CD8-positive, alpha-beta memory T cell (primary cell): ENCODE data around the gene SCAPER. TPM values are rescaled to one million over a fixed set of nuclear protein-coding genes. Genes with fewer than 3 reads are reported as not detected.
A peak's percentile ranks its signal among the peaks of the same experiment; 100 is the strongest.

Experiments
- CTCF ChIA-PET: fragments of 350-600 bp; sonication (Branson Sonifier 250); formaldehyde crosslinking; loops from one replicate; lab custom pipeline; 2021; ENCODE audit warnings: antibody characterized with exemption; lab: Charles Lee
- POLR2A ChIA-PET: fragments of 350-600 bp; sonication (Branson Sonifier 250); formaldehyde crosslinking; loops from one replicate; lab custom pipeline; 2021; ENCODE audit warnings: antibody characterized with exemption; lab: Charles Lee
- DNase-seq, 5 donors: peaks; one replicate each; pipeline versions ENCODE4 v3.0.0 to v3.0.0-alpha.2; 2020 to 2022; ENCODE audit warnings: mixed read lengths in 1 of 5
- H3K27ac ChIP-seq: one replicate; pipeline ENCODE4 v1.7.0; 2013; ENCODE audit warnings: low read depth, mild to moderate bottlenecking, low read length, moderate library complexity
- H3K27me3 ChIP-seq: 2 replicates; pipeline ENCODE4 v1.7.0; 2013; ENCODE audit warnings: low read length, mild to moderate bottlenecking; ENCODE audit not compliant: insufficient read depth, poor library complexity, severe bottlenecking
- H3K36me3 ChIP-seq: 2 replicates; pipeline ENCODE4 v1.7.0; 2013; ENCODE audit warnings: mild to moderate bottlenecking, low read length, moderate library complexity; ENCODE audit not compliant: insufficient read depth
- H3K4me1 ChIP-seq: 2 replicates; pipeline ENCODE4 v1.7.0; 2013; ENCODE audit warnings: mild to moderate bottlenecking, low read length, moderate library complexity; ENCODE audit not compliant: insufficient read depth
- H3K4me3 ChIP-seq: 2 replicates; pipeline ENCODE4 v1.7.0; 2013; ENCODE audit warnings: mild to moderate bottlenecking, low read length
- H3K9me3 ChIP-seq: 2 replicates; pipeline ENCODE4 v1.7.0; 2013; ENCODE audit warnings: mild to moderate bottlenecking, low read length
- H3K27ac Mint-ChIP-seq, 8 donors: one replicate each; pipeline ENCODE4 v1.8.0; 2020 to 2021; ENCODE audit warnings: mixed read lengths in 8 of 8, mild to moderate bottlenecking in 6 of 8, inconsistent platforms in 3 of 8, moderate library complexity in 3 of 8
- H3K27me3 Mint-ChIP-seq, 2 donors: one replicate each; pipeline ENCODE4 v1.8.0; 2020 to 2021; ENCODE audit warnings: mixed read lengths in 2 of 2, mild to moderate bottlenecking in 1 of 2, moderate library complexity in 1 of 2
- H3K36me3 Mint-ChIP-seq, 3 donors: one replicate each; pipeline ENCODE4 v1.8.0; 2020 to 2021; ENCODE audit warnings: mixed read lengths in 3 of 3, inconsistent platforms in 1 of 3, mild to moderate bottlenecking in 1 of 3
- H3K4me1 Mint-ChIP-seq, 3 donors: one replicate each; pipeline ENCODE4 v1.8.0; 2020 to 2021; ENCODE audit warnings: mixed read lengths in 3 of 3, inconsistent platforms in 1 of 3, mild to moderate bottlenecking in 1 of 3
- H3K4me3 Mint-ChIP-seq, 7 donors: one replicate each; pipeline ENCODE4 v1.8.0; 2020 to 2021; ENCODE audit warnings: mixed read lengths in 7 of 7, mild to moderate bottlenecking in 6 of 7, moderate library complexity in 4 of 7, inconsistent platforms in 2 of 7
- H3K9me3 Mint-ChIP-seq, 5 donors: one replicate each; pipeline ENCODE4 v1.8.0; 2020 to 2022; ENCODE audit warnings: mixed read lengths in 5 of 5, mild to moderate bottlenecking in 3 of 5, moderate library complexity in 2 of 5, inconsistent platforms in 1 of 5
- polyA plus RNA-seq: library from polyadenylated mRNA; unstranded; fragments of 300-500 nt; fragmentation: Illumina TruSeq; gene quantifications from one replicate; pipeline ENCODE4 v1.2.3, GENCODE V29; 2021
- total RNA-seq, 2 experiments: library from RNA; stranded (reverse); gene quantifications; one replicate each; pipeline ENCODE4 v1.2.3, GENCODE V29; 2021

Gene SCAPER
- total and polyA plus RNA-seq, 3 experiments from 2014 or later: 15.5 to 26.6 (median 16.0) TPM

DNA sequence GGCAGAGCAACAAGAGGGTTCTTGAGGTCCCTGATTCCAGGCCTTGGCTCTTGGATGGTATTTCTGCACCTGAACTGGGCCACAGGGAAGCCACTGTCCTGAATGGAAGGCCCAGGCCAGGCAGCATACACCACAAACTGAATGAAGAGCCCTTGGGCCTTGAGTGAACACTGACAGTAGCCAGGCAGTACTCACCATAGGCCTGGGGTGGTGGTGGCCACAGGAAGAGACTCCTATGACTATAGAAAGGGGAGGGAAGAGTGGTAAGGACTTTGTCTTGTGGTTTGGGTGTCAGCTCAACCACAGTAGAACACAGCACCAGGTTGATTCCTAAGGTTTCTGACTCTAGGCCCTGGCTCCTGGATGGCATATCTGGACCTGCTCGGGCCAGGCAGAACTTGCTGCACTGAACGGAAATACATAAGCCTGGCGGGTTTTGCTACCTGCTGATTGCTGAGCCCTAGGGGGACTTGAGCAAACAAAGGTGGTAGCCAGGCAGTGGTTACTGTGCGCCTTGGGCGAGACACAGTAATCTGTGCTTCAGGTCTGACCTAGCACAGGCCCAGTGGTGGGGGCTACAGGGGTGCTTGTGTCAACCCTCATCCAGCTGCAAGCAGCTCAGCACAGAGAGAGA lies 327.1 kb downstream of the SCAPER start:
- Mint-ChIP-seq H3K27ac (no peak overlapping the region), H3K4me1 (peaks cover 2 to 12% (median 9%) of the 10 kb centered on the region in 3 donors), H3K36me3 (peaks cover 6 to 34% (median 24%) of the 10 kb centered on the region in 3 donors), H3K4me3 (no peak overlapping the region), H3K27me3 (no peaks in the 10 kb centered on the region), H3K9me3 (peaks cover 0 to 21% (median 20%) of the 10 kb centered on the region in 5 donors)
- no peaks in the 10 kb centered on the region for H3K4me1 ChIP-seq
- no peaks in the 10 kb centered on the region for H3K36me3 ChIP-seq
- H3K9me3 ChIP-seq: no peaks in the 10 kb centered on the region
- POLR2A ChIA-PET: no interaction called here
- no peak overlapping the region for H3K4me3 ChIP-seq
- CTCF ChIA-PET: no interaction called here
- H3K27me3 ChIP-seq: no peaks in the 10 kb centered on the region
- DNase-seq: no peak
- no peak overlapping the region for H3K27ac ChIP-seq

DNA sequence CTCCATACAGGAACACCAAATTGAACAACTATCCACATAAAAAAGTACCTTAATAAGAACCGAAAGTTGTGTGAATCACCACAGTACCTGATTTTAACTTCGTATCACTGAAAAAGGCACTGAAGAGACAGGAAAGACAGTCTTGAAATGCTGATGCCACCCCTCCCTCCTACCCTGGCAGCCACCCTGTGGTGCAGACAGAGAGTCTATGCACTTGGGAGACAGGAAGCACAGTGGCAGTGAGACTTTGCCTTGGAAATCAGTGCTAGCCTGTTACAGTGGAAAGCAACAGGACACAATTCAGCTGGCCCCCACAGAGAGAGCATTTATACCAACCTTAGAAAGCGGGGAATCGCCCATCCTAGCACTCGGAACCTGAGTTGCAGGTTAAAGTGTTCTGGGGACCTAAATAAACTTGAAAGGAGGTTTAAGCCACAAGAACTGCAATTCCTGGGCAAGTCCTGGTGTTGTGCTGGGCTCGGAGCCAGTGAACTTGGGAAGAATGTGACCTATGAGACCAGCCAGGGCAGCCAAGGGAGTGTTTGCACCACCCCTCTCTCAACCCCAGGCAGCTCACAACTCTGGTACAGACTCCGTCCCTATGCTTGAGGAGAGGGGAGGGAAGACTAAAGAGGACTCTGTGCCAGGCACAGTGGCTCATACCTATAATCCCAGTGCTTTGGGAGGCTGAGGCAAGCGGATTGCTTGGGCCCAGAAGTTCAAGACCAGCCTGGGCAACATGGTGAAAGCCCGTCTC lies 328.4 kb downstream of the SCAPER start:
- no peaks in the 10 kb centered on the region for H3K27me3 ChIP-seq
- no peak for DNase-seq
- Mint-ChIP-seq H3K27ac (no peak overlapping the region), H3K27me3 (no peaks in the 10 kb centered on the region), H3K4me3 (no peak overlapping the region), H3K9me3 (peaks cover 0 to 11% (median 8%) of the 10 kb centered on the region in 5 donors), H3K4me1 (peaks cover 2 to 12% (median 9%) of the 10 kb centered on the region in 3 donors), H3K36me3 (peaks cover 2 to 28% (median 21%) of the 10 kb centered on the region in 3 donors)
- no peaks in the 10 kb centered on the region for H3K9me3 ChIP-seq
- H3K27ac ChIP-seq: no peak overlapping the region
- H3K36me3 ChIP-seq: no peaks in the 10 kb centered on the region
- ChIA-PET POLR2A (no interaction called here), CTCF (no interaction called here)
- no peaks in the 10 kb centered on the region for H3K4me1 ChIP-seq
- no peak overlapping the region for H3K4me3 ChIP-seq

DNA sequence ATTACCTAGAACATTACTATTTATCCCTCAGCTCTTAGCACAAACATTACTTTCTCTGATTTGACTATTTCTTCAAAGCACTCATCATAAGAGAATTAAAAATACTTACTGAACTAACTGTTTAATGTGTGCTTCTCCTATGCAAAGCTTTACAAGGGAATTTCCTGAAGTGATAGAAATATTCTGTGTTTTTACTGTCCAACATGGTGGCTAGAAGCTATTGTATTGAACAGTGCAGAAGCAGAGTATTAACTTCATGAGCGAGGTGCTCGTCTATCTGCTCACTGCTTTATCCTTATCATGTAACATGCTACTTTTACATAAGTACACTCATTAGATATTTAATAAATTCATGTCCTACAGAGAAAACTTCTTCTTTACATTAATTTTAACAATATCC lies 329.5 kb downstream of the SCAPER start:
- peaks cover 3 to 27% (median 27%) of the 10 kb centered on the region in 3 donors for H3K36me3 Mint-ChIP-seq

DNA sequence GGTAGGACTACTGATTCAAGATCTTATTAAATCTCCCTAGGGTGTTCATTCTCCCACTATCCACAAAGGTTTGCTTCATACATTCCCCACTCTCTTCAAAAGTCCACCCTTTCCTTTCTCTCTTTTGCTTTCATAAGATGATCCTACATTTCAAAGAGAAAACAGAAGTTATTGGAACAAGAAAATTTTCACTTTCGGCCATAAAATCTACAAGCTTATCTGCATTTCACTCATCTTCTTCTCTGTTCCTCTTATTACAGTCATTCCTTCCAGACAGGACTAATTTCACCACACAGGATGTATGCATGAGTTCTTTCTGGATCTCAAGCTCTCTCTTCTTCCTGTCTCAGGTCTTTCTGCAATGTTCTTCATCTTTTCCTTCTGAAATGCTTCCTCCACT lies 329.9 kb downstream of the SCAPER start:
- ChIA-PET CTCF (no interaction called here), POLR2A (no interaction called here)
- H3K4me1 Mint-ChIP-seq: peaks cover 2 to 12% (median 9%) of the 10 kb centered on the region in 3 donors
- no peak overlapping the region for H3K4me3 Mint-ChIP-seq
- H3K27ac Mint-ChIP-seq: no peak overlapping the region
- H3K4me1 ChIP-seq: no peaks in the 10 kb centered on the region
- H3K9me3 ChIP-seq: no peaks in the 10 kb centered on the region
- no peaks in the 10 kb centered on the region for H3K27me3 ChIP-seq
- no peaks in the 10 kb centered on the region for H3K27me3 Mint-ChIP-seq
- no peak overlapping the region for H3K27ac ChIP-seq
- no peak for DNase-seq
- H3K36me3 ChIP-seq: no peaks in the 10 kb centered on the region
- H3K9me3 Mint-ChIP-seq: peaks cover 0 to 4% (median under 1%) of the 10 kb centered on the region in 5 donors
- no peak overlapping the region for H3K4me3 ChIP-seq
- peaks cover 5 to 30% (median 28%) of the 10 kb centered on the region in 3 donors for H3K36me3 Mint-ChIP-seq

More for the DNA sequence above, 329.5 kb downstream of the SCAPER start:
- Histone ChIP-seq H3K4me3 (no peak overlapping the region), H3K27me3 (no peaks in the 10 kb centered on the region), H3K4me1 (no peaks in the 10 kb centered on the region), H3K36me3 (no peaks in the 10 kb centered on the region), H3K27ac (no peak overlapping the region), H3K9me3 (no peaks in the 10 kb centered on the region)
- CTCF ChIA-PET: no interaction called here
- POLR2A ChIA-PET: no interaction called here
- Mint-ChIP-seq H3K27ac (no peak overlapping the region), H3K4me1 (peaks cover 2 to 12% (median 9%) of the 10 kb centered on the region in 3 donors), H3K9me3 (peaks cover 0 to 4% (median 4%) of the 10 kb centered on the region in 5 donors), H3K27me3 (no peaks in the 10 kb centered on the region), H3K4me3 (no peak overlapping the region)
- no peak for DNase-seq

DNA sequence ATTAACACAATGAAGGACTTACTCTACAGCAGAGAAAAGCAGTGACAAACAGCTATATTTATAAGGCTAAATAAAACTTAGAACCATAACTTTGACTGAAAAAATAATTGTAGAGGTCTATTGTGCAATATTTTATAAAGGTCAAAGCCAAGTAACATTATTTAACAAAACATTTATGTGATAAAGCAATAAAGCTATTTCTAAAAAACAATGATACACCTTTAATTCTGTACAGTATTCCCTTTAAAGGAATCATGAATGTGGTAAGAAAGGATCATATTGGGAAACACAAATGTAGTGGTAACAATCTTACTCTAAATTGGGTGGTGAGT lies 332.2 kb downstream of the SCAPER start:
- Histone ChIP-seq H3K9me3 (no peaks in the 10 kb centered on the region), H3K27ac (no peak overlapping the region), H3K36me3 (no peaks in the 10 kb centered on the region), H3K4me3 (no peak overlapping the region), H3K27me3 (no peaks in the 10 kb centered on the region), H3K4me1 (no peaks in the 10 kb centered on the region)
- DNase-seq: no peak
- Mint-ChIP-seq H3K36me3 (peaks cover 7 to 35% (median 27%) of the 10 kb centered on the region in 3 donors), H3K4me3 (no peak overlapping the region), H3K4me1 (peaks cover 0 to 6% (median 0%) of the 10 kb centered on the region in 3 donors), H3K27me3 (no peaks in the 10 kb centered on the region), H3K9me3 (peaks cover 0 to 9% (median 6%) of the 10 kb centered on the region in 5 donors), H3K27ac (no peak overlapping the region)
- POLR2A ChIA-PET: no interaction called here
- CTCF ChIA-PET: no interaction called here

DNA sequence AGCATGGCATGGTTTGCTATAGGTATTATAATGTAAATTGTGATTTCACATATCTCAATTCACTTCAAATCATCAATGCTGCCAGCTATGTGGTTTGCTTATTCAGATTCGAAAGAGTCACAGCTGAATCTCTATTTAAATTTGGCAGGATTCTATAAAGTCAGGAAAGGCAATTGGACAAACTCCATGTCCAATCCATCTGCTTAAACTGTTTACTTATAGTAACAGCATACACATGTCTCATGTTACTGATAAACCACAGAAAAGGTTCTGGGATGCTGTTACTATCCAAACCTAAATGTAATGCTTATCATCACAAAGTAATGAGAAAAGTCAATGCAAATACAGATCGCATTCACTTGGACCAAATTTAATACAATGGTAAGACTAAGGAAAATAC lies 338.9 kb downstream of the SCAPER start:
- Mint-ChIP-seq H3K27ac (no peak overlapping the region), H3K27me3 (no peaks in the 10 kb centered on the region), H3K4me1 (no peaks in the 10 kb centered on the region), H3K4me3 (no peak overlapping the region), H3K36me3 (peaks cover 10 to 32% (median 19%) of the 10 kb centered on the region in 3 donors), H3K9me3 (peaks cover 0 to 16% (median 6%) of the 10 kb centered on the region in 5 donors)
- POLR2A ChIA-PET: no interaction called here
- no peaks in the 10 kb centered on the region for H3K9me3 ChIP-seq
- CTCF ChIA-PET: no interaction called here
- no peak overlapping the region for H3K27ac ChIP-seq
- H3K27me3 ChIP-seq: no peaks in the 10 kb centered on the region
- H3K4me1 ChIP-seq: no peaks in the 10 kb centered on the region
- H3K4me3 ChIP-seq: no peak overlapping the region
- H3K36me3 ChIP-seq: no peaks in the 10 kb centered on the region
- no peak for DNase-seq

DNA sequence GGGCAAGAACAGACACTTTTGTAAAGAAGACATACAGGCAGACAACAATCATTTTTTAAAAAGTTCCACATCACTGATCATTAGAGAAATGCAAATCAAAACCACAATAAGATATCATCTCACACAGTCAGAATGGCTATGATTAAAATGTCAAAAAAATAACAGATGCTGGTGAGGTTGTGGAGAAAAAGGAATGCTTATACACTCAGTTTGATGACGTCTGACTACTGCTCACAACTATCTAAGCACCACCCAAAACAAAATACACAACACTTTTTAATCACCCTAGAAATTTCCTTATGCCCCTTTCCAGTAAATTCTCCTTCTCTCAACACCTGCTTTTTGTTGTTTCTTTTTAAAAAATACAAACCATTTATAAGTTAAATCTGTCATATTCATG lies 339.8 kb downstream of the SCAPER start:
- DNase-seq: no peak
- H3K4me3 Mint-ChIP-seq: no peak overlapping the region
- no peak overlapping the region for H3K27ac Mint-ChIP-seq
- H3K27ac ChIP-seq: no peak overlapping the region
- ChIA-PET CTCF (no interaction called here), POLR2A (no interaction called here)
- no peaks in the 10 kb centered on the region for H3K4me1 ChIP-seq
- no peaks in the 10 kb centered on the region for H3K9me3 ChIP-seq
- H3K27me3 ChIP-seq: no peaks in the 10 kb centered on the region
- peaks cover 0 to 16% (median 5%) of the 10 kb centered on the region in 5 donors for H3K9me3 Mint-ChIP-seq
- H3K36me3 Mint-ChIP-seq: peaks cover 10 to 24% (median 11%) of the 10 kb centered on the region in 3 donors
- no peaks in the 10 kb centered on the region for H3K36me3 ChIP-seq
- no peak overlapping the region for H3K4me3 ChIP-seq
- no peaks in the 10 kb centered on the region for H3K4me1 Mint-ChIP-seq
- no peaks in the 10 kb centered on the region for H3K27me3 Mint-ChIP-seq

DNA sequence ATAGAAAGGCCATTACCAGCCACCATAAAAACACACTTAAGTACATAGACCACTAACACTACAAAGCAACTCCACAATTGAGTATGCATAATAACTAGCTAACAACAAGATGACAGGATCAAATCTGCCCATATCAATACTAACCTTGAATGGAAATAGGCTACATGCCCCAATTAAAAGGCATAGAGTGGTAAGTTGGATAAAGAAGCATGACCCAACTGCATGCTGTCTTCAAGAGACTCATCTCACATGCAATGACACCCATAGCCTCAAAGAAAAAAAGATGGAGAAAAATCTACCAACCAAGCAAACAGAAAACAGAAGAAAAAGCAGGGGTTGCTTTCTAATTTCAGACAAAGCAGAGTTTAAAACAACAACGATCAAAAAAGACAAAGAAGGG lies 349.9 kb downstream of the SCAPER start:
- H3K27ac Mint-ChIP-seq: peak overlapping the region in 1 of 8 donors; percentile 10
- H3K4me3 ChIP-seq: no peak overlapping the region
- POLR2A ChIA-PET: no interaction called here
- H3K27me3 Mint-ChIP-seq: no peaks in the 10 kb centered on the region
- no peak overlapping the region for H3K27ac ChIP-seq
- H3K4me1 ChIP-seq: no peaks in the 10 kb centered on the region
- H3K27me3 ChIP-seq: no peaks in the 10 kb centered on the region
- H3K36me3 ChIP-seq: no peaks in the 10 kb centered on the region
- H3K36me3 Mint-ChIP-seq: peaks cover 15 to 42% (median 21%) of the 10 kb centered on the region in 3 donors
- CTCF ChIA-PET: no interaction called here
- no peak overlapping the region for H3K4me3 Mint-ChIP-seq
- peaks cover 2 to 7% (median 3%) of the 10 kb centered on the region in 3 donors for H3K4me1 Mint-ChIP-seq
- no peaks in the 10 kb centered on the region for H3K9me3 ChIP-seq
- peaks cover 0 to 4% (median 2%) of the 10 kb centered on the region in 5 donors for H3K9me3 Mint-ChIP-seq
- DNase-seq: no peak
